WI38 (cell line): ENCODE results near the gene PRR13.

Experiments used
- H3K4me3 ChIP-seq: 2 replicates; pipeline ENCODE4 v1.5.1; 2011; ENCODE audit warnings: low read depth, mild to moderate bottlenecking, control low read depth, low read length
- TF ChIP-seq, protein P1 (sequence below): IDR thresholded peaks from 2 replicates; pipeline ENCODE4 v1.5.1; 2012; ENCODE audit warnings: low read depth, mild to moderate bottlenecking, control low read depth, low read length

The PRR13 gene

DNA sequence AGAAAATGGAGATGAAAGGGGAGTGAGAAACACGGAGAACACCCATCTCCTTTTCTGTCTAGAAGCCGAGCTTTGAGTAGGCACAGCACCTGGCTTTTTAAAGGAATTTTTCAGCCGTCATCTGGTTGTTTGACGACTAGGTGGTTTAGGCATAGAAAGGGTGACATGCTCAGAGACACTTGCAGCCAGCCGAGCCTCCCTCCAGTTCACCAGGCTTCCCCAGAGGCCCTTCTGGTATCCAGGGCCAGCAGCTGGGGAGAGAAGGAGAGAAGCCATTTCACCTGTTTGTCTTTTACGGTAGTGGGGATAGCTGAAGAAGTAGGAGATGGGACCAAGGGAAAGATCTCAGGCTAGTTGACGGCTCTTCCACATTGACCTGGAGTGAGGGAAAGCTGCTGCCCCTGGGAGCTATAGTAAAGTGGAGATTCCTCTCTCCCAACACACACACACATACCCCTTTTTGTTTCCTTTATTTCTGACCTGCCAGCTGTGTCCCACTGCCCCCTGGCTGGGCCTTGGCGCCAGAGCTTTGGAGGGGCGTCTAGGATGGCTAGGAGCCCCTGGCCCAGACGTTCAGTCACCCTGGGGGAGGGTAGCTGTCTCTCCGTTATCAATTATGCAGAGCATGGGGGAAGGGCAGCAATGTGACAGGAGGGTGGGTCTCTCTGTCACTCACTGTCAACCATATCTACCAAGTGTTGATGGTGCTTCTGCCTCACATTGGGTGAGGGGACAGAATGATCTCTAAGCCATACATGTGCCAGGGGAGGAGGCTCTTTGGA lies 52.3 kb downstream of the PRR13 start:
- TF ChIP-seq, protein P1, sequence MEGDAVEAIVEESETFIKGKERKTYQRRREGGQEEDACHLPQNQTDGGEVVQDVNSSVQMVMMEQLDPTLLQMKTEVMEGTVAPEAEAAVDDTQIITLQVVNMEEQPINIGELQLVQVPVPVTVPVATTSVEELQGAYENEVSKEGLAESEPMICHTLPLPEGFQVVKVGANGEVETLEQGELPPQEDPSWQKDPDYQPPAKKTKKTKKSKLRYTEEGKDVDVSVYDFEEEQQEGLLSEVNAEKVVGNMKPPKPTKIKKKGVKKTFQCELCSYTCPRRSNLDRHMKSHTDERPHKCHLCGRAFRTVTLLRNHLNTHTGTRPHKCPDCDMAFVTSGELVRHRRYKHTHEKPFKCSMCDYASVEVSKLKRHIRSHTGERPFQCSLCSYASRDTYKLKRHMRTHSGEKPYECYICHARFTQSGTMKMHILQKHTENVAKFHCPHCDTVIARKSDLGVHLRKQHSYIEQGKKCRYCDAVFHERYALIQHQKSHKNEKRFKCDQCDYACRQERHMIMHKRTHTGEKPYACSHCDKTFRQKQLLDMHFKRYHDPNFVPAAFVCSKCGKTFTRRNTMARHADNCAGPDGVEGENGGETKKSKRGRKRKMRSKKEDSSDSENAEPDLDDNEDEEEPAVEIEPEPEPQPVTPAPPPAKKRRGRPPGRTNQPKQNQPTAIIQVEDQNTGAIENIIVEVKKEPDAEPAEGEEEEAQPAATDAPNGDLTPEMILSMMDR = no peak
- no peak overlapping the region for H3K4me3 ChIP-seq
